GM23338 (cell line): ENCODE results near the gene SLC35F4. TPM values are rescaled to one million over a fixed set of nuclear protein-coding genes. Genes with fewer than 3 reads are reported as not detected.

Experiments
- ATAC-seq: fragments of 200-7000 bp; cut with Tn5 transposase; 3 replicates; pipeline ENCODE4 v1.9.1; 2020
- DNase-seq: peaks from one replicate; pipeline ENCODE4 v3.0.0-alpha.2; 2015; ENCODE audit warnings: low spot score
- H2AFZ ChIP-seq: fragments of 200-600 bp; sonication (generic); 2 replicates; pipeline ENCODE4 v1.8.0; 2016; ENCODE audit warnings: antibody characterized with exemption, mild to moderate bottlenecking, moderate library complexity
- H3F3A ChIP-seq: fragments of 200-600 bp; sonication (generic); replicated peaks from 2 replicates; pipeline ENCODE4 v1.8.0; 2017; ENCODE audit warnings: antibody characterized with exemption, mixed run types, low read depth
- H3K27ac ChIP-seq: fragments of 200-600 bp; sonication (generic); 2 replicates; pipeline ENCODE4 v1.6.1; 2016; ENCODE audit warnings: low read depth
- H3K27me3 ChIP-seq: fragments of 200-600 bp; sonication (generic); 2 replicates; pipeline ENCODE4 v1.8.0; 2016; ENCODE audit warnings: mild to moderate bottlenecking, mixed run types, moderate library complexity; ENCODE audit not compliant: insufficient read depth
- H3K36me3 ChIP-seq: fragments of 200-600 bp; sonication (generic); 2 replicates; pipeline ENCODE4 v1.8.0; 2016; ENCODE audit warnings: mild to moderate bottlenecking; ENCODE audit not compliant: insufficient read depth
- H3K4me1 ChIP-seq: fragments of 200-600 bp; sonication (generic); 2 replicates; pipeline ENCODE4 v1.8.0; 2016; ENCODE audit warnings: mild to moderate bottlenecking, moderate library complexity; ENCODE audit not compliant: insufficient read depth
- H3K4me2 ChIP-seq: fragments of 200-600 bp; sonication (generic); 2 replicates; pipeline ENCODE4 v1.7.1; 2017; ENCODE audit warnings: mixed run types
- H3K4me3 ChIP-seq: fragments of 200-600 bp; sonication (generic); 2 replicates; pipeline ENCODE4 v1.6.1; 2016; ENCODE audit warnings: mixed run types
- H3K79me2 ChIP-seq: fragments of 200-600 bp; sonication (generic); replicated peaks from 2 replicates; pipeline ENCODE4 v1.8.0; 2017; ENCODE audit warnings: mild to moderate bottlenecking; ENCODE audit not compliant: insufficient read depth
- H3K9me2 ChIP-seq: fragments of 200-600 bp; sonication (generic); 2 replicates; pipeline ENCODE4 v1.8.0; 2017; ENCODE audit not compliant: insufficient read depth
- H4K20me1 ChIP-seq: fragments of 200-600 bp; sonication (generic); replicated peaks from 2 replicates; pipeline ENCODE4 v1.8.0; 2017; ENCODE audit warnings: mild to moderate bottlenecking; ENCODE audit not compliant: insufficient read depth
- H3K27ac Mint-ChIP-seq: 2 replicates; pipeline ENCODE4 v1.8.0; 2020; ENCODE audit warnings: inconsistent platforms, mild to moderate bottlenecking, moderate library complexity, mixed read lengths
- H3K27me3 Mint-ChIP-seq: 3 replicates; pipeline ENCODE4 v1.8.0; 2022; ENCODE audit warnings: low read depth, mild to moderate bottlenecking, moderate library complexity, mixed read lengths, inconsistent platforms; ENCODE audit not compliant: insufficient read depth, poor library complexity
- H3K36me3 Mint-ChIP-seq: 3 replicates; pipeline ENCODE4 v1.8.0; 2021; ENCODE audit warnings: low read depth, mild to moderate bottlenecking, inconsistent platforms, moderate library complexity, mixed read lengths
- H3K4me1 Mint-ChIP-seq: 3 replicates; pipeline ENCODE4 v1.8.0; 2020; ENCODE audit warnings: mild to moderate bottlenecking, inconsistent platforms, mixed read lengths
- H3K4me3 Mint-ChIP-seq: 3 replicates; pipeline ENCODE4 v1.8.0; 2021; ENCODE audit warnings: moderate library complexity, mild to moderate bottlenecking, inconsistent platforms, mixed read lengths
- H3K9me3 Mint-ChIP-seq: 3 replicates; pipeline ENCODE4 v1.8.0; 2020; ENCODE audit warnings: moderate library complexity, mild to moderate bottlenecking, inconsistent platforms, mixed read lengths
- EZH2phosphoT487 ChIP-seq: fragments of 200-600 bp; sonication (generic); IDR thresholded peaks from one replicate; pipeline ENCODE4 v1.8.1; 2018; ENCODE audit warnings: antibody characterized with exemption; ENCODE audit not compliant: unreplicated experiment
- JUNB ChIP-seq: IDR thresholded peaks from one replicate; pipeline ENCODE4 v1.6.1; 2016; ENCODE audit warnings: antibody characterized with exemption; ENCODE audit not compliant: unreplicated experiment
- NANOG ChIP-seq: IDR thresholded peaks from 2 replicates; pipeline ENCODE4 v1.6.1; 2016; ENCODE audit warnings: antibody characterized with exemption, borderline replicate concordance
- POLR2AphosphoS5 ChIP-seq: IDR thresholded peaks from 2 replicates; pipeline ENCODE4 v1.6.1; 2016; ENCODE audit warnings: antibody characterized with exemption, low read depth
- STAT1 ChIP-seq: IDR thresholded peaks from one replicate; pipeline ENCODE4 v1.6.1; 2016; ENCODE audit warnings: antibody characterized with exemption; ENCODE audit not compliant: unreplicated experiment
- ZNF114 ChIP-seq: fragments of 250-450 bp; sonication (Bioruptor Pico); IDR thresholded peaks from 2 replicates; pipeline ENCODE4 v1.5.0; 2020; ENCODE audit warnings: mild to moderate bottlenecking, moderate library complexity
- polyA plus RNA-seq: library from polyadenylated mRNA; unstranded; fragments of >200 nt; fragmentation: Nextera tagmentation; extraction: Ambion mirVana; gene quantifications from 2 replicates; pipeline ENCODE4 v1.2.1, GENCODE V29; 2016
- total RNA-seq: library from RNA; depleted of rRNA; stranded (reverse); fragments of >200 nt; shearing (Covaris generic); gene quantifications from 2 replicates; pipeline ENCODE4 v1.2.3, GENCODE V29; 2014
- TF ChIP-seq, protein P1 (sequence below): fragments of 250-450 bp; sonication (Bioruptor Pico); IDR thresholded peaks from 2 replicates; pipeline ENCODE4 v1.5.0; 2020; ENCODE audit warnings: mild to moderate bottlenecking, moderate library complexity
- TF ChIP-seq, protein P2 (sequence below), 2 experiments: fragments of 200-600 bp in 1 of 2; sonication (generic) in 1 of 2; conservative IDR thresholded peaks; 2 replicates each; pipeline versions ENCODE4 v1.5.1 to v1.6.1; 2016 to 2017; ENCODE audit warnings: antibody characterized with exemption in 2 of 2, low read depth in 2 of 2, mild to moderate bottlenecking in 2 of 2, moderate library complexity in 1 of 2

Gene SLC35F4
- total and polyA plus RNA-seq, 2 experiments from 2014 or later = 0.10 TPM; not detected in 1

DNA sequence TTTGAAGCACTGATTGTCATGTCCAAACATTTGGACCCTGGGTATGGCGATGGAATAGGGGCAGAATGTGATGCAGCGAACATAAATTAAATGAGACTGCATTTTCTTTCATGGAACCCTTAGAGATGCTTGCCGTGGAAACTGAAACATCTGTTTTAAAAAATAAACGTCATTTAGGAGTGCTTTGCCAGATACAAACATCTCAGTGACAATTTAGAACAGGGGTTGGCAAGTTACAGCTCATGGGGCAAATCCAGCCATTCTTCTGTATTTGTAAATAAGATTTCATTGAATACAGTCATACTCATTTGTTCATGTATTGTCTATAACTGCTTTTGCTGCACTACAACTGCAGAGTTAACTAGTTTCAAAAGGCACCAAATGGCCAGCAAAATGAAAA lies 51.2 kb downstream of the SLC35F4 start (continued):
- TF ChIP-seq, protein P1, sequence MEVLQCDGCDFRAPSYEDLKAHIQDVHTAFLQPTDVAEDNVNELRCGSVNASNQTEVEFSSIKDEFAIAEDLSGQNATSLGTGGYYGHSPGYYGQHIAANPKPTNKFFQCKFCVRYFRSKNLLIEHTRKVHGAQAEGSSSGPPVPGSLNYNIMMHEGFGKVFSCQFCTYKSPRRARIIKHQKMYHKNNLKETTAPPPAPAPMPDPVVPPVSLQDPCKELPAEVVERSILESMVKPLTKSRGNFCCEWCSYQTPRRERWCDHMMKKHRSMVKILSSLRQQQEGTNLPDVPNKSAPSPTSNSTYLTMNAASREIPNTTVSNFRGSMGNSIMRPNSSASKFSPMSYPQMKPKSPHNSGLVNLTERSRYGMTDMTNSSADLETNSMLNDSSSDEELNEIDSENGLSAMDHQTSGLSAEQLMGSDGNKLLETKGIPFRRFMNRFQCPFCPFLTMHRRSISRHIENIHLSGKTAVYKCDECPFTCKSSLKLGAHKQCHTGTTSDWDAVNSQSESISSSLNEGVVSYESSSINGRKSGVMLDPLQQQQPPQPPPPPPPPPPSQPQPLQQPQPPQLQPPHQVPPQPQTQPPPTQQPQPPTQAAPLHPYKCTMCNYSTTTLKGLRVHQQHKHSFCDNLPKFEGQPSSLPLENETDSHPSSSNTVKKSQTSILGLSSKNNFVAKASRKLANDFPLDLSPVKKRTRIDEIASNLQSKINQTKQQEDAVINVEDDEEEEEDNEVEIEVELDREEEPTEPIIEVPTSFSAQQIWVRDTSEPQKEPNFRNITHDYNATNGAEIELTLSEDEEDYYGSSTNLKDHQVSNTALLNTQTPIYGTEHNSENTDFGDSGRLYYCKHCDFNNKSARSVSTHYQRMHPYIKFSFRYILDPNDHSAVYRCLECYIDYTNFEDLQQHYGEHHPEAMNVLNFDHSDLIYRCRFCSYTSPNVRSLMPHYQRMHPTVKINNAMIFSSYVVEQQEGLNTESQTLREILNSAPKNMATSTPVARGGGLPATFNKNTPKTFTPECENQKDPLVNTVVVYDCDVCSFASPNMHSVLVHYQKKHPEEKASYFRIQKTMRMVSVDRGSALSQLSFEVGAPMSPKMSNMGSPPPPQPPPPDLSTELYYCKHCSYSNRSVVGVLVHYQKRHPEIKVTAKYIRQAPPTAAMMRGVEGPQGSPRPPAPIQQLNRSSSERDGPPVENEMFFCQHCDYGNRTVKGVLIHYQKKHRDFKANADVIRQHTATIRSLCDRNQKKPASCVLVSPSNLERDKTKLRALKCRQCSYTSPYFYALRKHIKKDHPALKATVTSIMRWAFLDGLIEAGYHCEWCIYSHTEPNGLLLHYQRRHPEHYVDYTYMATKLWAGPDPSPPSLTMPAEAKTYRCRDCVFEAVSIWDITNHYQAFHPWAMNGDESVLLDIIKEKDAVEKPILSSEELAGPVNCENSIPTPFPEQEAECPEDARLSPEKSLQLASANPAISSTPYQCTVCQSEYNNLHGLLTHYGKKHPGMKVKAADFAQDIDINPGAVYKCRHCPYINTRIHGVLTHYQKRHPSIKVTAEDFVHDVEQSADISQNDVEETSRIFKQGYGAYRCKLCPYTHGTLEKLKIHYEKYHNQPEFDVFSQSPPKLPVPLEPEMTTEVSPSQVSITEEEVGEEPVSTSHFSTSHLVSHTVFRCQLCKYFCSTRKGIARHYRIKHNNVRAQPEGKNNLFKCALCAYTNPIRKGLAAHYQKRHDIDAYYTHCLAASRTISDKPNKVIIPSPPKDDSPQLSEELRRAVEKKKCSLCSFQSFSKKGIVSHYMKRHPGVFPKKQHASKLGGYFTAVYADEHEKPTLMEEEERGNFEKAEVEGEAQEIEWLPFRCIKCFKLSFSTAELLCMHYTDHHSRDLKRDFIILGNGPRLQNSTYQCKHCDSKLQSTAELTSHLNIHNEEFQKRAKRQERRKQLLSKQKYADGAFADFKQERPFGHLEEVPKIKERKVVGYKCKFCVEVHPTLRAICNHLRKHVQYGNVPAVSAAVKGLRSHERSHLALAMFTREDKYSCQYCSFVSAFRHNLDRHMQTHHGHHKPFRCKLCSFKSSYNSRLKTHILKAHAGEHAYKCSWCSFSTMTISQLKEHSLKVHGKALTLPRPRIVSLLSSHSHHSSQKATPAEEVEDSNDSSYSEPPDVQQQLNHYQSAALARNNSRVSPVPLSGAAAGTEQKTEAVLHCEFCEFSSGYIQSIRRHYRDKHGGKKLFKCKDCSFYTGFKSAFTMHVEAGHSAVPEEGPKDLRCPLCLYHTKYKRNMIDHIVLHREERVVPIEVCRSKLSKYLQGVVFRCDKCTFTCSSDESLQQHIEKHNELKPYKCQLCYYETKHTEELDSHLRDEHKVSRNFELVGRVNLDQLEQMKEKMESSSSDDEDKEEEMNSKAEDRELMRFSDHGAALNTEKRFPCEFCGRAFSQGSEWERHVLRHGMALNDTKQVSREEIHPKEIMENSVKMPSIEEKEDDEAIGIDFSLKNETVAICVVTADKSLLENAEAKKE (CRISPR knock-in tag) = no peak
- TF ChIP-seq, protein P2, sequence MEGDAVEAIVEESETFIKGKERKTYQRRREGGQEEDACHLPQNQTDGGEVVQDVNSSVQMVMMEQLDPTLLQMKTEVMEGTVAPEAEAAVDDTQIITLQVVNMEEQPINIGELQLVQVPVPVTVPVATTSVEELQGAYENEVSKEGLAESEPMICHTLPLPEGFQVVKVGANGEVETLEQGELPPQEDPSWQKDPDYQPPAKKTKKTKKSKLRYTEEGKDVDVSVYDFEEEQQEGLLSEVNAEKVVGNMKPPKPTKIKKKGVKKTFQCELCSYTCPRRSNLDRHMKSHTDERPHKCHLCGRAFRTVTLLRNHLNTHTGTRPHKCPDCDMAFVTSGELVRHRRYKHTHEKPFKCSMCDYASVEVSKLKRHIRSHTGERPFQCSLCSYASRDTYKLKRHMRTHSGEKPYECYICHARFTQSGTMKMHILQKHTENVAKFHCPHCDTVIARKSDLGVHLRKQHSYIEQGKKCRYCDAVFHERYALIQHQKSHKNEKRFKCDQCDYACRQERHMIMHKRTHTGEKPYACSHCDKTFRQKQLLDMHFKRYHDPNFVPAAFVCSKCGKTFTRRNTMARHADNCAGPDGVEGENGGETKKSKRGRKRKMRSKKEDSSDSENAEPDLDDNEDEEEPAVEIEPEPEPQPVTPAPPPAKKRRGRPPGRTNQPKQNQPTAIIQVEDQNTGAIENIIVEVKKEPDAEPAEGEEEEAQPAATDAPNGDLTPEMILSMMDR (conservative IDR thresholded peaks at IDR 0.05; ENCODE audit: low read depth in 2 of 2) = no peak
- TF ChIP-seq ZNF114 (CRISPR knock-in tag) = no peak
- no peak for TF ChIP-seq STAT1

DNA sequence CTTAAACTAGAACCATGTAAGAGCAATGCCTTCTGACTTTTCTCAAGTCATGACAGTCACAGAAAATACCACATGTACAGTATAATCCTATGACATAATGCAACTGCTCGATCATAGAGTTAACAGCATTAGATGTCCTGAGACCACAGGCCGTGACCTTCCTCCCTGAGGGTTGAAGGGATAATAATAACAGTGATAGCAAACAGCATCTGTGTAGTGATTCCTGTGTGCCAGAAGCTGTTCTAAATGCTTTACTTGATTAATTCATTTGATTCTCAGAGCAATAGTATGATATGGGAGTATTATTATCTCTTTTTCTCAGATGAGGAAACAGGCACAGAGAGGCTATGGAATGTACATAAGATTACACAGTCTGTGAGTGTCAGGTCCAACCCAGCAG lies 53.2 kb downstream of the SLC35F4 start:
- Histone ChIP-seq H3K4me2 (no peak overlapping the region), H4K20me1 (no peaks in the 10 kb centered on the region), H3K9me2 (no peaks in the 10 kb centered on the region), H3K79me2 (no peaks in the 10 kb centered on the region), H3K27me3 (no peaks in the 10 kb centered on the region), H3F3A (no peaks in the 10 kb centered on the region), H3K4me1 (peaks cover 20% of the 10 kb centered on the region), H3K4me3 (no peak overlapping the region), H3K27ac (no peak overlapping the region), H3K36me3 (no peaks in the 10 kb centered on the region), H2AFZ (no peak overlapping the region)
- Mint-ChIP-seq H3K27ac (no peak overlapping the region), H3K9me3 (peaks cover 4% of the 10 kb centered on the region; the same call in 2 of the 3 replicates), H3K36me3 (no peaks in the 10 kb centered on the region; the same call in 2 of the 3 replicates), H3K4me1 (peaks cover 26% of the 10 kb centered on the region; the same call in 2 of the 3 replicates), H3K27me3 (no peaks in the 10 kb centered on the region), H3K4me3 (no peak overlapping the region)
- DNase-seq (no peak), ATAC-seq (no peak)
- no peak for TF ChIP-seq POLR2AphosphoS5
- no peak for TF ChIP-seq NANOG
- no peak for TF ChIP-seq EZH2phosphoT487
- TF ChIP-seq, protein P2 (conservative IDR thresholded peaks at IDR 0.05; ENCODE audit: low read depth in 2 of 2) = no peak
- no peak for TF ChIP-seq JUNB
